Measurements from ENCODE around the gene ZNF835.

DNA sequence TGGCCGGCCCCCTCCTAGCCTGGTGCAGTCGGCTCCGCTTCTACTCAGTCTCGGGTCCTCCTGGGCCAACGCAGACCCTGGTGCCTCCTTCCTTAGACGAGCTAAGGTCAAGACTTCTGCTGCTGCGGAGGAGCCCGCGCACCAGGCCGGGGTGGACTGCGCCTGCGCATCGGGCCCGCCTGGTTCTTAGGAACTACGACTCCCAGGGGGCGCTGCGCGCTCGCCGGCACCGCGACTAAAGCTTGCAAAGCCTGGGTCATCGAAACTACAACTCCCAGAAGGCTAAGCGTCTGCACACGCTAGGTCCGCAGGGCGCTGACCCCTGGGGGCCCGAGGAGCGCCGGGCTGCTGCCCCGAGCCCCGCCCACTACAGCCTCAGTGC, at the start of gene ZNF835:
- no peak for TF ChIP-seq YY1 (IDR thresholded peaks at IDR 0.05; ENCODE audit: insufficient read depth, insufficient read length)
- TF ChIP-seq ZNF274 (IDR thresholded peaks at IDR 0.05; ENCODE audit: low read depth, low read length), result no peak
